GM12878 (cell line): ENCODE data around the gene PRKAG2.

Source experiments
- DPF2 ChIP-seq: fragments of 450-650 bp; IDR thresholded peaks from 2 replicates; pipeline ENCODE4 v1.6.1; 2017; ENCODE audit warnings: mild to moderate bottlenecking
- EP300 ChIP-seq, 2 experiments: fragments of 150-350 bp in 1 of 2; IDR thresholded peaks; 2 replicates each; pipeline ENCODE4 v1.6.1; 2011 to 2012; ENCODE audit warnings: low read depth in 2 of 2, low read length in 2 of 2, borderline replicate concordance in 1 of 2, improper control_type of control experiment in 1 of 2, inconsistent platforms in 1 of 2; ENCODE audit not compliant: control insufficient read depth in 1 of 2
- NBN ChIP-seq: fragments of 450-650 bp; IDR thresholded peaks from 2 replicates; pipeline ENCODE4 v1.6.1; 2016
- NFYB ChIP-seq: IDR thresholded peaks from 2 replicates; pipeline ENCODE4 v1.6.1; 2011; ENCODE audit warnings: low read depth, mild to moderate bottlenecking, low read length, improper control_type of control experiment, moderate library complexity; ENCODE audit not compliant: insufficient read depth
- POLR2A ChIP-seq: IDR thresholded peaks from 2 replicates; pipeline ENCODE4 v1.6.1; 2011; ENCODE audit warnings: low read depth, mild to moderate bottlenecking, low read length
- POLR2AphosphoS5 ChIP-seq: IDR thresholded peaks from 2 replicates; pipeline ENCODE4 v1.6.1; 2011; ENCODE audit warnings: mild to moderate bottlenecking, low read length, inconsistent platforms
- RAD21 ChIP-seq: IDR thresholded peaks from 2 replicates; pipeline ENCODE4 v1.6.1; 2011; ENCODE audit warnings: mild to moderate bottlenecking, low read depth, low read length, moderate library complexity; ENCODE audit not compliant: insufficient read depth
- RFX5 ChIP-seq: IDR thresholded peaks from 2 replicates; pipeline ENCODE4 v1.6.1; 2011; ENCODE audit warnings: low read depth, low read length, improper control_type of control experiment
- TAF1 ChIP-seq: IDR thresholded peaks from 2 replicates; pipeline ENCODE4 v1.6.1; 2011; ENCODE audit warnings: mild to moderate bottlenecking, low read depth, low read length, borderline replicate concordance
- YY1 ChIP-seq: IDR thresholded peaks from 2 replicates; pipeline ENCODE4 v1.6.1; 2011; ENCODE audit warnings: low read depth, mild to moderate bottlenecking, low read length
- ZZZ3 ChIP-seq: IDR thresholded peaks from 2 replicates; pipeline ENCODE4 v1.6.1; 2011; ENCODE audit warnings: low read depth; ENCODE audit not compliant: control insufficient read depth, insufficient read length
- TF ChIP-seq, protein P1 (sequence below): IDR thresholded peaks from 2 replicates; pipeline ENCODE4 v1.6.1; 2012; ENCODE audit warnings: mild to moderate bottlenecking, low read depth, low read length
- TF ChIP-seq, protein P2 (sequence below), 3 experiments: IDR thresholded peaks in 2 of 3; conservative IDR thresholded peaks in 1 of 3; 2 replicates each; pipeline ENCODE4 v1.5.1; 2011; ENCODE audit warnings: low read depth in 3 of 3, low read length in 3 of 3, mild to moderate bottlenecking in 3 of 3, control low read depth in 2 of 3, moderate library complexity in 2 of 3, inconsistent platforms in 1 of 3, mixed read lengths in 1 of 3; ENCODE audit not compliant: control insufficient read depth in 2 of 3, insufficient read depth in 1 of 3; ENCODE audit errors: extremely low read depth in 1 of 3

DNA sequence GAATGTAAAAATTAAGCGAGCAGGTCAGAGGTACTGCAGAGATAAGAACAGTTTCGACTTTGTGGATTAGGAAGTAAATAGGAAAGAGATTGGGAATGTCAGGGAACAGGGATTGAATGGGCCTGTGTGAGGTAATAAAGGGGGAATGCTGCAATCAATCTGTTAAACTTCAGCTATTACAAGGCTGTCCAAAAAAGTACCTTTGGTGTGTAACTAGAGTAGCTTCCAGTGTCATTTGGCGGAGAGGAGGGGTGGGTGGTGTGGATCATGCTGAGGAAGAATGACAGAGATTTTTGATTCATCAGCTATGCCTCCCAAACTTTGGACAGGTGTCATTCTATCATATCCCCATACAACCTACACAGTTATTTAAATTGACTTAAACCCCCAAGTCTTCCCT is 229.0 kb downstream of the PRKAG2 start:
- TF ChIP-seq DPF2, result no peak
- TF ChIP-seq, protein P1, sequence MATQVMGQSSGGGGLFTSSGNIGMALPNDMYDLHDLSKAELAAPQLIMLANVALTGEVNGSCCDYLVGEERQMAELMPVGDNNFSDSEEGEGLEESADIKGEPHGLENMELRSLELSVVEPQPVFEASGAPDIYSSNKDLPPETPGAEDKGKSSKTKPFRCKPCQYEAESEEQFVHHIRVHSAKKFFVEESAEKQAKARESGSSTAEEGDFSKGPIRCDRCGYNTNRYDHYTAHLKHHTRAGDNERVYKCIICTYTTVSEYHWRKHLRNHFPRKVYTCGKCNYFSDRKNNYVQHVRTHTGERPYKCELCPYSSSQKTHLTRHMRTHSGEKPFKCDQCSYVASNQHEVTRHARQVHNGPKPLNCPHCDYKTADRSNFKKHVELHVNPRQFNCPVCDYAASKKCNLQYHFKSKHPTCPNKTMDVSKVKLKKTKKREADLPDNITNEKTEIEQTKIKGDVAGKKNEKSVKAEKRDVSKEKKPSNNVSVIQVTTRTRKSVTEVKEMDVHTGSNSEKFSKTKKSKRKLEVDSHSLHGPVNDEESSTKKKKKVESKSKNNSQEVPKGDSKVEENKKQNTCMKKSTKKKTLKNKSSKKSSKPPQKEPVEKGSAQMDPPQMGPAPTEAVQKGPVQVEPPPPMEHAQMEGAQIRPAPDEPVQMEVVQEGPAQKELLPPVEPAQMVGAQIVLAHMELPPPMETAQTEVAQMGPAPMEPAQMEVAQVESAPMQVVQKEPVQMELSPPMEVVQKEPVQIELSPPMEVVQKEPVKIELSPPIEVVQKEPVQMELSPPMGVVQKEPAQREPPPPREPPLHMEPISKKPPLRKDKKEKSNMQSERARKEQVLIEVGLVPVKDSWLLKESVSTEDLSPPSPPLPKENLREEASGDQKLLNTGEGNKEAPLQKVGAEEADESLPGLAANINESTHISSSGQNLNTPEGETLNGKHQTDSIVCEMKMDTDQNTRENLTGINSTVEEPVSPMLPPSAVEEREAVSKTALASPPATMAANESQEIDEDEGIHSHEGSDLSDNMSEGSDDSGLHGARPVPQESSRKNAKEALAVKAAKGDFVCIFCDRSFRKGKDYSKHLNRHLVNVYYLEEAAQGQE, result no peak
- TF ChIP-seq POLR2AphosphoS5, result no peak
- TF ChIP-seq, protein P2, sequence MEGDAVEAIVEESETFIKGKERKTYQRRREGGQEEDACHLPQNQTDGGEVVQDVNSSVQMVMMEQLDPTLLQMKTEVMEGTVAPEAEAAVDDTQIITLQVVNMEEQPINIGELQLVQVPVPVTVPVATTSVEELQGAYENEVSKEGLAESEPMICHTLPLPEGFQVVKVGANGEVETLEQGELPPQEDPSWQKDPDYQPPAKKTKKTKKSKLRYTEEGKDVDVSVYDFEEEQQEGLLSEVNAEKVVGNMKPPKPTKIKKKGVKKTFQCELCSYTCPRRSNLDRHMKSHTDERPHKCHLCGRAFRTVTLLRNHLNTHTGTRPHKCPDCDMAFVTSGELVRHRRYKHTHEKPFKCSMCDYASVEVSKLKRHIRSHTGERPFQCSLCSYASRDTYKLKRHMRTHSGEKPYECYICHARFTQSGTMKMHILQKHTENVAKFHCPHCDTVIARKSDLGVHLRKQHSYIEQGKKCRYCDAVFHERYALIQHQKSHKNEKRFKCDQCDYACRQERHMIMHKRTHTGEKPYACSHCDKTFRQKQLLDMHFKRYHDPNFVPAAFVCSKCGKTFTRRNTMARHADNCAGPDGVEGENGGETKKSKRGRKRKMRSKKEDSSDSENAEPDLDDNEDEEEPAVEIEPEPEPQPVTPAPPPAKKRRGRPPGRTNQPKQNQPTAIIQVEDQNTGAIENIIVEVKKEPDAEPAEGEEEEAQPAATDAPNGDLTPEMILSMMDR (IDR thresholded peaks at IDR 0.05 in 2 of 3, conservative IDR thresholded peaks at IDR 0.05 in 1 of 3; ENCODE audit: control insufficient read depth in 2 of 3, extremely low read depth in 1 of 3, insufficient read depth in 1 of 3, low read depth in 3 of 3, low read length in 3 of 3), result no peak
- TF ChIP-seq YY1, result no peak
- TF ChIP-seq EP300 (IDR thresholded peaks at IDR 0.05; ENCODE audit: borderline replicate concordance in 1 of 2, control insufficient read depth in 1 of 2, low read depth in 2 of 2, low read length in 2 of 2), result no peak
- no peak for TF ChIP-seq TAF1
- no peak for TF ChIP-seq ZZZ3
- TF ChIP-seq NFYB, result no peak
- no peak for TF ChIP-seq RFX5
- TF ChIP-seq POLR2A, result no peak
- no peak for TF ChIP-seq NBN
- TF ChIP-seq RAD21, result no peak
